ENCODE measurements around the gene CHRNA7. TPM values are rescaled to one million over a fixed set of nuclear protein-coding genes. Genes with fewer than 3 reads are reported as not detected.
A peak's percentile ranks its signal among the peaks of the same experiment; 100 is the strongest.

The CHRNA7 gene
- polyA plus RNA-seq, 2 of the 4 experiments (the other 2 are of a cell fraction), result 1.3 to 1.4 TPM

- ChIA-PET POLR2A (no interaction called here), CTCF (interaction anchor here (2.5 kb wide), 1 partner anchor 26 kb away, joined by 9 read pairs; no protein-coding TSS in a partner anchor)
- 34% methylated on average over 2 of the region's 2 CpGs for WGBS (ENCODE audit: missing lambda C conversion rate)
- H3K9me3 ChIP-seq, result no peaks in the 10 kb centered on the region
- H3K4me3 ChIP-seq, result no peak overlapping the region
- peak in 1 of 2 experiments; percentile 56; a peak in 3 of 6 replicates for ATAC-seq
- no peaks in the 10 kb centered on the region for H3K4me1 ChIP-seq
- H3K27ac ChIP-seq, result no peak overlapping the region
- no peak overlapping the region for H3K4me2 ChIP-seq
- no peak for FAIRE-seq
- peak in 1 of 2 experiments; percentile 11 for DNase-seq (ENCODE audit: low read depth in 1 of 2, low spot score in 1 of 2)
- no peak for TF ChIP-seq GATA3 (IDR thresholded peaks at IDR 0.05; ENCODE audit: borderline replicate concordance)
- TF ChIP-seq KDM5A (IDR thresholded peaks at IDR 0.05), result no peak
- TF ChIP-seq HOXA7 (CRISPR knock-in tag; IDR thresholded peaks at IDR 0.05), result no peak
- TF ChIP-seq USF2 (IDR thresholded peaks at IDR 0.05), result no peak
- TF ChIP-seq ZFP36 (IDR thresholded peaks at IDR 0.05; ENCODE audit: borderline replicate concordance, partially characterized antibody), result no peak
- TF ChIP-seq JUN (IDR thresholded peaks at IDR 0.05), result no peak
- no peak for TF ChIP-seq ELK1 (IDR thresholded peaks at IDR 0.05; ENCODE audit: low read depth, low read length)
- no peak for TF ChIP-seq RARB (CRISPR knock-in tag; IDR thresholded peaks at IDR 0.05)
- no peak for TF ChIP-seq PBX3 (IDR thresholded peaks at IDR 0.05)
- no peak for TF ChIP-seq CEBPB (IDR thresholded peaks at IDR 0.05)
Observed at GRCh38 chr15:32003558-32003957, 26.8 kb upstream of the CHRNA7 start.

GRCh38 chr15:32004249-32004648 lies 26.1 kb upstream of the CHRNA7 start:
- DNase-seq (ENCODE audit: low read depth in 1 of 2, low spot score in 1 of 2), result no peak
- CTCF ChIA-PET, result interaction anchor here (2.5 to 3.0 kb wide), 2 partner anchors 25 to 27 kb away, joined by 9 to 17 read pairs; no protein-coding TSS in a partner anchor
- ATAC-seq, result no peak
- H3K4me3 ChIP-seq, result no peak overlapping the region
- no peak overlapping the region for H3K27ac ChIP-seq
- 23% methylated on average over 2 of the region's 2 CpGs for WGBS (ENCODE audit: missing lambda C conversion rate)
- POLR2A ChIA-PET, result no interaction called here
- no peaks in the 10 kb centered on the region for H3K4me1 ChIP-seq
- TF ChIP-seq CEBPB (IDR thresholded peaks at IDR 0.05) (no peak), NFE2L2 (conservative IDR thresholded peaks at IDR 0.05; ENCODE audit: low read length) (peak; percentile 94), MAFK (IDR thresholded peaks at IDR 0.05; ENCODE audit: partially characterized antibody) (peak; percentile 99), PBX3 (IDR thresholded peaks at IDR 0.05) (no peak), ATOH8 (CRISPR knock-in tag; IDR thresholded peaks at IDR 0.05; ENCODE audit: low read depth) (no peak), RARB (CRISPR knock-in tag; IDR thresholded peaks at IDR 0.05) (no peak), BCL3 (IDR thresholded peaks at IDR 0.05) (no peak), RAD21 (conservative IDR thresholded peaks at IDR 0.05 in 1 of 2, IDR thresholded peaks at IDR 0.05 in 1 of 2) (no peak)
- no peaks in the 10 kb centered on the region for H3K9me3 ChIP-seq
- peak; percentile 23 for FAIRE-seq
- H3K4me2 ChIP-seq, result no peak overlapping the region
